Measurements from ENCODE around the gene PHLDB3.

DNA sequence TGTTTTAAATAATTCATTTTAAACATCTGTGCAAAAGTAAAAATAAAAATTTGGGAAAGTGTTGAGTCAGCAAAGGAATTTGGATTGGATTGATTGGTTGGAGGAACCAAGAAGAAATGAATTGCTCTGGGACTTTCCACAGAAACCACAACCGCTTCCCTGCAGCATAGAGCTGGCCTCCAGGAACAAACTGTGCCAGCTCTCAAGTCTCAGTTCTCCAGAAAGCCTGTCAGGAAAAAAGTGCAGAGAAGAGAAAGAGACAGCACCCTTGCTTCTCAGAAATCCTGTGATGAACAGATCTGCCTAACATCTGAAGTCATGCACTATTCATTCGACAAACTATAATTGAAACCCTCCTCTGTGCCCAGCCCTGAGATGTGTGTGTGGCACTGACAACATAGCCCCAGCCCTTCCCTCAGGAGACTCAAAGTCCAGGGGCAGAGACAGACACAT lies 54.0 kb downstream of the PHLDB3 start:
- TF ChIP-seq, protein P1, sequence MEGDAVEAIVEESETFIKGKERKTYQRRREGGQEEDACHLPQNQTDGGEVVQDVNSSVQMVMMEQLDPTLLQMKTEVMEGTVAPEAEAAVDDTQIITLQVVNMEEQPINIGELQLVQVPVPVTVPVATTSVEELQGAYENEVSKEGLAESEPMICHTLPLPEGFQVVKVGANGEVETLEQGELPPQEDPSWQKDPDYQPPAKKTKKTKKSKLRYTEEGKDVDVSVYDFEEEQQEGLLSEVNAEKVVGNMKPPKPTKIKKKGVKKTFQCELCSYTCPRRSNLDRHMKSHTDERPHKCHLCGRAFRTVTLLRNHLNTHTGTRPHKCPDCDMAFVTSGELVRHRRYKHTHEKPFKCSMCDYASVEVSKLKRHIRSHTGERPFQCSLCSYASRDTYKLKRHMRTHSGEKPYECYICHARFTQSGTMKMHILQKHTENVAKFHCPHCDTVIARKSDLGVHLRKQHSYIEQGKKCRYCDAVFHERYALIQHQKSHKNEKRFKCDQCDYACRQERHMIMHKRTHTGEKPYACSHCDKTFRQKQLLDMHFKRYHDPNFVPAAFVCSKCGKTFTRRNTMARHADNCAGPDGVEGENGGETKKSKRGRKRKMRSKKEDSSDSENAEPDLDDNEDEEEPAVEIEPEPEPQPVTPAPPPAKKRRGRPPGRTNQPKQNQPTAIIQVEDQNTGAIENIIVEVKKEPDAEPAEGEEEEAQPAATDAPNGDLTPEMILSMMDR (IDR thresholded peaks at IDR 0.05; ENCODE audit: low read depth, low read length, poor library complexity, severe bottlenecking), result no peak
- no peak for TF ChIP-seq EZH2phosphoT487 (IDR thresholded peaks at IDR 0.05; ENCODE audit: borderline replicate concordance, low read length)

All from DOHH2 (cell line).